Activated CD8-positive, alpha-beta T cell treated with anti-CD3 and anti-CD28 coated beads for 36 hours (primary cell): ENCODE data around the gene CREBZF. TPM values are rescaled to one million over a fixed set of nuclear protein-coding genes. Genes with fewer than 3 reads are reported as not detected.
"Not testable (repeated sequence)": the region's sequence is repeated elsewhere in the genome, so short reads cannot be mapped to it uniquely, and the experiment has no call there.

Experiments used
- ATAC-seq: fragments of 200-7000 bp; cut with Tn5 transposase; one replicate; pipeline ENCODE4 v1.10.0; 2021; ENCODE audit warnings: mild to moderate bottlenecking, moderate library complexity
- CTCF ChIA-PET: fragments of 350-600 bp; sonication (Branson Sonifier 250); formaldehyde crosslinking; loops from one replicate; lab custom pipeline; 2021; ENCODE audit warnings: antibody characterized with exemption; lab: Charles Lee
- POLR2A ChIA-PET: fragments of 350-600 bp; sonication (Branson Sonifier 250); formaldehyde crosslinking; loops from one replicate; lab custom pipeline; 2021; ENCODE audit warnings: antibody characterized with exemption; lab: Charles Lee
- DNase-seq: peaks from one replicate; pipeline ENCODE4 v3.0.0-alpha.2; 2020
- H3K27ac Mint-ChIP-seq: one replicate; pipeline ENCODE4 v1.8.0; 2021; ENCODE audit warnings: mild to moderate bottlenecking, mixed read lengths
- H3K27me3 Mint-ChIP-seq: one replicate; pipeline ENCODE4 v1.8.0; 2021; ENCODE audit warnings: mixed read lengths
- H3K36me3 Mint-ChIP-seq: one replicate; pipeline ENCODE4 v1.8.0; 2021; ENCODE audit warnings: low read depth, mixed read lengths
- H3K4me1 Mint-ChIP-seq: one replicate; pipeline ENCODE4 v1.8.0; 2021; ENCODE audit warnings: low read depth, mixed read lengths
- H3K4me3 Mint-ChIP-seq: one replicate; pipeline ENCODE4 v1.8.0; 2021; ENCODE audit warnings: mild to moderate bottlenecking, moderate library complexity, mixed read lengths
- H3K9me3 Mint-ChIP-seq: one replicate; pipeline ENCODE4 v1.8.0; 2021; ENCODE audit warnings: mixed read lengths
- CTCF ChIP-seq: fragments of 200-600 bp; IDR thresholded peaks from one replicate; pipeline ENCODE4 v1.8.0; 2022; ENCODE audit warnings: antibody characterized with exemption, mild to moderate bottlenecking
- intact Hi-C: fragments of 100-400 bp; cut with micrococcal nuclease; formaldehyde crosslinking; loops from one replicate; pipeline ENCODE4 v1.10.0; 2022
- total RNA-seq, 2 experiments: library from RNA; stranded (reverse); gene quantifications; one replicate each; pipeline ENCODE4 v1.2.3, GENCODE V29; 2021

CREBZF gene
- total RNA-seq, 2 experiments from 2014 or later, result 44.8 to 46.5 TPM

- peak; percentile 43 for DNase-seq
- CTCF ChIA-PET, result no interaction called here
- TF ChIP-seq CTCF, result no peak
- Mint-ChIP-seq H3K27me3 (peaks cover 2% of the 10 kb centered on the region), H3K4me1 (no peaks in the 10 kb centered on the region), H3K36me3 (no peaks in the 10 kb centered on the region), H3K9me3 (no peaks in the 10 kb centered on the region), H3K4me3 (no peak overlapping the region), H3K27ac (no peak overlapping the region)
- POLR2A ChIA-PET, result interaction anchor here (0.9 kb wide), 1 partner anchor 9 kb away, joined by 3 read pairs; the partner anchor contains the start of gene CREBZF
- intact Hi-C loops, result no loop called here
- ATAC-seq, result peak; percentile 67
Measured at GRCh38 chr11:85673393-85673792, 8.5 kb upstream of the CREBZF start.

GRCh38 chr11:85672105-85672902, 7.4 kb upstream of the CREBZF start:
- no peaks in the 10 kb centered on the region for H3K9me3 Mint-ChIP-seq
- no peaks in the 10 kb centered on the region for H3K4me1 Mint-ChIP-seq
- peaks cover 2% of the 10 kb centered on the region for H3K27me3 Mint-ChIP-seq
- no peak for TF ChIP-seq CTCF
- H3K27ac Mint-ChIP-seq, result no peak overlapping the region
- no peak overlapping the region for H3K4me3 Mint-ChIP-seq
- DNase-seq (no peak), ATAC-seq (no peak)
- ChIA-PET POLR2A (interaction anchor here (0.6 kb wide), 1 partner anchor 8 kb away, joined by 3 read pairs; no protein-coding TSS in a partner anchor), CTCF (no interaction called here)
- intact Hi-C loops, result no loop called here
- no peaks in the 10 kb centered on the region for H3K36me3 Mint-ChIP-seq

GRCh38 chr11:85670949-85671663, 6.2 kb upstream of the CREBZF start:
- H3K27me3 Mint-ChIP-seq, H3K9me3 Mint-ChIP-seq, H3K36me3 Mint-ChIP-seq, H3K4me1 Mint-ChIP-seq, H3K4me3 Mint-ChIP-seq, intact Hi-C loops, H3K27ac Mint-ChIP-seq, ATAC-seq, DNase-seq: not testable (repeated sequence)
- CTCF ChIA-PET, result interaction anchor here (0.6 to 1.6 kb wide), 2 partner anchors 10 to 62 kb away, joined by 4 to 5 read pairs; no protein-coding TSS in a partner anchor
- POLR2A ChIA-PET, result interaction anchor here (0.6 kb wide), 1 partner anchor 790 kb away, joined by 3 read pairs; no protein-coding TSS in a partner anchor

GRCh38 chr11:85668157-85668556, 3.2 kb upstream of the CREBZF start:
- intact Hi-C loops, result loop anchor here (10.0 kb wide), 2 partner anchors 87 to 157 kb away; no protein-coding TSS in a partner anchor
- CTCF ChIA-PET, result interaction anchor here (1.0 kb wide), 2 partner anchors 141 to 187 kb away, joined by 3 read pairs; partner anchors contain the start of gene CCDC83
- no peak for DNase-seq
- Mint-ChIP-seq H3K36me3 (peaks cover 12% of the 10 kb centered on the region), H3K4me1 (peaks cover 8% of the 10 kb centered on the region), H3K9me3 (no peaks in the 10 kb centered on the region), H3K27ac (no peak overlapping the region), H3K27me3 (no peaks in the 10 kb centered on the region), H3K4me3 (no peak overlapping the region)
- POLR2A ChIA-PET, result interaction anchor here (1.4 kb wide), 2 partner anchors 20 to 186 kb away, joined by 4 read pairs; partner anchors contain the start of gene TMEM126A
- no peak for TF ChIP-seq CTCF
- ATAC-seq, result no peak

- peaks cover 22% of the 10 kb centered on the region for H3K36me3 Mint-ChIP-seq
- no peak for ATAC-seq
- CTCF ChIA-PET, result interaction anchor here (1.2 kb wide), 1 partner anchor 188 kb away, joined by 3 read pairs; the partner anchor contains the start of gene CCDC83
- intact Hi-C loops, result loop anchor here (10.0 kb wide), 2 partner anchors 88 to 158 kb away; no protein-coding TSS in a partner anchor
- TF ChIP-seq CTCF, result no peak
- no peaks in the 10 kb centered on the region for H3K27me3 Mint-ChIP-seq
- peaks cover 8% of the 10 kb centered on the region for H3K4me1 Mint-ChIP-seq
- H3K9me3 Mint-ChIP-seq, result no peaks in the 10 kb centered on the region
- DNase-seq, result no peak
- POLR2A ChIA-PET, result no interaction called here
- no peak overlapping the region for H3K27ac Mint-ChIP-seq
- no peak overlapping the region for H3K4me3 Mint-ChIP-seq
Measured at GRCh38 chr11:85666687-85667086, 1.8 kb upstream of the CREBZF start.
